Mesendoderm (in vitro differentiated cells): Measurements from ENCODE around the gene GADD45GIP1.

ENCODE experiments used
- DNase-seq: peaks from one replicate; pipeline ENCODE4 v3.0.0; 2013
- H2AK5ac ChIP-seq: 2 replicates; pipeline ENCODE4 v1.6.1; 2013; ENCODE audit warnings: low read length, inconsistent platforms
- H2BK120ac ChIP-seq: 2 replicates; pipeline ENCODE4 v1.6.1; 2013; ENCODE audit warnings: low read depth, mild to moderate bottlenecking, low read length, moderate library complexity, mixed read lengths
- H2BK15ac ChIP-seq: replicated peaks from 2 replicates; pipeline ENCODE4 v1.6.1; 2013; ENCODE audit warnings: low read depth, mild to moderate bottlenecking, moderate library complexity
- H2BK5ac ChIP-seq: 2 replicates; pipeline ENCODE4 v1.6.1; 2013; ENCODE audit warnings: low read length, inconsistent platforms
- H3K18ac ChIP-seq: 2 replicates; pipeline ENCODE4 v1.6.1; 2013; ENCODE audit warnings: mild to moderate bottlenecking, low read length, mixed read lengths
- H3K23ac ChIP-seq: one replicate; pipeline ENCODE4 v1.6.1; 2013; ENCODE audit warnings: low read length
- H3K27ac ChIP-seq: 2 replicates; pipeline ENCODE4 v1.5.1; 2013; ENCODE audit warnings: low read depth, mild to moderate bottlenecking, inconsistent platforms, low read length, moderate library complexity
- H3K27me3 ChIP-seq: 2 replicates; pipeline ENCODE4 v1.6.1; 2013; ENCODE audit warnings: low read length, control low read depth, mild to moderate bottlenecking, inconsistent platforms; ENCODE audit not compliant: insufficient read depth, poor library complexity
- H3K36me3 ChIP-seq: 2 replicates; pipeline ENCODE4 v1.6.1; 2013; ENCODE audit warnings: low read length, inconsistent platforms; ENCODE audit not compliant: control insufficient read depth, insufficient read depth
- H3K4ac ChIP-seq: one replicate; pipeline ENCODE4 v1.6.1; 2013; ENCODE audit warnings: low read depth, mild to moderate bottlenecking, low read length, moderate library complexity
- H3K4me1 ChIP-seq: 2 replicates; pipeline ENCODE4 v1.6.1; 2013; ENCODE audit warnings: low read depth, low read length, inconsistent platforms; ENCODE audit not compliant: control insufficient read depth
- H3K4me2 ChIP-seq: 2 replicates; pipeline ENCODE4 v1.6.1; 2013; ENCODE audit warnings: low read length
- H3K4me3 ChIP-seq: 2 replicates; pipeline ENCODE4 v1.5.1; 2013; ENCODE audit warnings: mild to moderate bottlenecking, low read length
- H3K56ac ChIP-seq: one replicate; pipeline ENCODE4 v1.6.1; 2013; ENCODE audit warnings: low read length
- H3K79me1 ChIP-seq: 2 replicates; pipeline ENCODE4 v1.6.1; 2013; ENCODE audit warnings: low read length, inconsistent platforms
- H3K79me2 ChIP-seq: 2 replicates; pipeline ENCODE4 v1.6.1; 2013; ENCODE audit warnings: mild to moderate bottlenecking, low read length; ENCODE audit not compliant: control insufficient read depth, insufficient read depth
- H3K9ac ChIP-seq: 2 replicates; pipeline ENCODE4 v1.6.1; 2013; ENCODE audit warnings: low read length, inconsistent platforms
- H4K5ac ChIP-seq: one replicate; pipeline ENCODE4 v1.6.1; 2013; ENCODE audit warnings: low read length
- H4K8ac ChIP-seq: one replicate; pipeline ENCODE4 v1.6.1; 2013; ENCODE audit warnings: low read depth, mild to moderate bottlenecking, control low read depth, low read length, moderate library complexity
- WGBS: extraction: QIAGEN DNeasy Blood & Tissue Kit; methylation state at CpG from one replicate; pipeline ENCODE4 v1.1.7; 2013; ENCODE audit warnings: low lambda C conversion rate, missing lambda C conversion rate; ENCODE audit not compliant: insufficient coverage; ENCODE audit errors: extremely low coverage; 5-methylcytosine and 5-hydroxymethylcytosine counted together

The GADD45GIP1 gene

DNA sequence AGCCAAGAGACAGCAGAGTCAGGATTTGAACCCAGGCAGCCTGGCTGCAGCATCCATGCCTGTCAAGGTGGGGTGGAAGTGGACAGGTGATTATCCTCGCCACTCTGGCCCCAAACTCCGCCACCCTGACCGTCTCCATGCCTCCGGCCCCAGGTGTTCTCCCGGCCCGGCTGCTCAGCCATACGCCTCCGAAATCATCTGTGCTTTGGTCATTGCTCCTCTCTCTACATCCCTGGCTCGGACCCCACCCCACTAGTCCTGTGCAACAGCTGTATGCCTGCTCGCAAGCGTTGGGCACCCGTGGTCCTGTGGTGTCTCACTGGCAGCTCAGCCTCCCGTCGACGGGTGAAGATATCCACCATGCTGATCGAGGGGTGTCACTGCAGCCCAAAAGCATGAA is 16.2 kb upstream of the GADD45GIP1 start:
- Histone ChIP-seq H3K27ac (no peak overlapping the region), H3K9ac (no peak overlapping the region), H2AK5ac (no peak overlapping the region), H3K79me1 (no peaks in the 10 kb centered on the region), H3K4ac (no peak overlapping the region), H2BK5ac (no peak overlapping the region), H3K27me3 (no peaks in the 10 kb centered on the region), H3K79me2 (no peaks in the 10 kb centered on the region), H3K36me3 (no peaks in the 10 kb centered on the region), H3K56ac (no peak overlapping the region), H4K5ac (no peak overlapping the region), H3K4me2 (no peak overlapping the region), H3K23ac (no peak overlapping the region), H2BK120ac (no peak overlapping the region), H2BK15ac (no peak overlapping the region), H4K8ac (no peak overlapping the region), H3K4me1 (no peaks in the 10 kb centered on the region), H3K18ac (no peak overlapping the region), H3K4me3 (no peak overlapping the region)
- DNase-seq: no peak
- no CpG with 5 or more reads among the region's 16 CpGs for WGBS

DNA sequence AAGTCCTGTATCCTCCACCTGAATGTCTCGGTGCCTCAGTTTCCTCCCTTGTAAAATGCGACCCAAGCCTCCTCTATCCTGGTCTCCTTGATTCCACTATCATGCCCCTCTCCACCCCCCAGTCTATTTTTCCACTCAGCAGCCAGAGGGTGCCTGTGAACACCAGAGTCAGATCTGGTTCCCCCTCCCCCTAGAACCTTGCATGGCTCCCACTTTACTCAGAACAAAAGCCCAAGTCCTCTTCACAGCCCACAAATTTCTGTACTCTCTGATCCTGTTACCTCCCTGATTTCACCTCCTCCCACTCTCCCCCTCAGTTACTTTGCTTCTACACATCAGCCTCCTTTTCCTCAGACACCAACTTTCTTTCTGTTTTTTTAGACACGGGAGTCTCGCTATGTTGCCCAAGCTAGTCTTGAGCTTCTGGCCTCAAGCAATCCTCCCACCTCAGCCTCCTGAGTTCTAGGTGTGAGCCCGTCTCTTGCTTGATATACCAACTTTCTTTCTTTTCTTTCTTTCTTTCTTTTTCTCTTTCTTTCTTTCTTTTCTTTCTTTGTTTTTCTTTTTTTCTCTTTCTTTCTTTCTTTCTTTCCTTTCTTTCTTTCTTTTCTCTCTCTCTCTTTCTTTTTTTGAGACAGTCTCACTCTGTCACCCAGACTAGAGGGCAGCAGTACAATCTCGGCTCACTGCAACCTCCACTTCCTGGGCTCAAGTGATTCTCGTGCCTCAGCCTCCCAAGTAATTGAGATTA is 13.2 kb upstream of the GADD45GIP1 start:
- H2BK120ac ChIP-seq: no peak overlapping the region
- H4K5ac ChIP-seq: no peak overlapping the region
- H3K36me3 ChIP-seq: no peaks in the 10 kb centered on the region
- no CpG with 5 or more reads among the region's 7 CpGs for WGBS
- H3K56ac ChIP-seq: no peak overlapping the region
- no peaks in the 10 kb centered on the region for H3K79me1 ChIP-seq
- H3K79me2 ChIP-seq: no peaks in the 10 kb centered on the region
- no peak overlapping the region for H3K18ac ChIP-seq
- H4K8ac ChIP-seq: no peak overlapping the region
- H2AK5ac ChIP-seq: no peak overlapping the region
- H2BK15ac ChIP-seq: no peak overlapping the region
- H3K4me2 ChIP-seq: no peak overlapping the region
- H3K4me1 ChIP-seq: no peaks in the 10 kb centered on the region
- H3K23ac ChIP-seq: no peak overlapping the region
- no peak overlapping the region for H3K4ac ChIP-seq
- no peak overlapping the region for H3K9ac ChIP-seq
- H3K27me3 ChIP-seq: no peaks in the 10 kb centered on the region
- H3K27ac ChIP-seq: no peak overlapping the region
- DNase-seq: no peak
- H3K4me3 ChIP-seq: no peak overlapping the region
- no peak overlapping the region for H2BK5ac ChIP-seq

DNA sequence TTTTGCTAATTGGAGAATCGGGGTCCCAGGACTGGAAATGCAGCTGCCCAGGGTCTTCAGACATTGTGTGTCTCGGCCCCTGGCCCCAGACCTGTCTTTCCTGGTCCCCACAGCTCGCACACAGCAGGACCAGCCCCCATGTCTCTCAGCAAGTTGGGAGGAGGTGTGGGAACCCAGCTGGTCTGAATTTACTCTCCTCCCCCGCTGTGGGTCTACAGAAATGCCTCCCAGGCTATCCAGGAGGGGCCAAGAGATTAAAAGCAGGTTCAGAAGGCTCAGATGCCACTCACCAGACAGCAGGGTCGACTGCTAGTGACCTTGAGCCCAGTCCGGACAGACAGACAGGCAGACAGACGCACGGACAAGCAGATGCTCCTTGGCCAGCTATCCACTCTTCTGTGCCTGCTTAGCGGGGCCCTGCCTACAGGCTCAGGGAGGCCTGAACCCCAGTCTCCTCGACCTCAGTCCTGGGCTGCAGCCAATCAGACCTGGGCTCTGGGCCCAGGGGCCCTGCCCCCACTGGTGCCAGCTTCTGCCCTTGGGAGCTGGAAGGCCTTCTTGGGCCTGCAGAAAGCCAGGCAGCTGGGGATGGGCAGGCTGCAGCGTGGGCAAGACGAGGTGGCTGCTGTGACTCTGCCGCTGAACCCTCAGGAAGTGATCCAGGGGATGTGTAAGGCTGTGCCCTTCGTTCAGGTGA is 12.4 kb upstream of the GADD45GIP1 start, which contains the start of gene DAND5:
Gene DAND5, plus strand, starts transcription at position 285 of the 697 bp plus-strand sequence. Its CDS starts 85 bp downstream, at position 370.
- no peak within 1 kb of the TSS for H2BK120ac ChIP-seq
- H2BK5ac ChIP-seq: no peak within 1 kb of the TSS
- no peak within 1 kb of the TSS for H3K9ac ChIP-seq
- no peak within 1 kb of the TSS for H3K56ac ChIP-seq
- no peak within 1 kb of the TSS for H3K4ac ChIP-seq
- H3K18ac ChIP-seq: no peak within 1 kb of the TSS
- H4K5ac ChIP-seq: no peak within 1 kb of the TSS
- no peaks in the 10 kb centered on the region for H3K4me1 ChIP-seq
- WGBS: no CpG with 5 or more reads among the region's 14 CpGs
- H3K4me3 ChIP-seq: no peak within 1 kb of the TSS
- no peak within 1 kb of the TSS for H3K23ac ChIP-seq
- no peak within 1 kb of the TSS for H3K4me2 ChIP-seq
- no peak within 1 kb of the TSS for H3K27ac ChIP-seq
- no peak within 1 kb of the TSS for H4K8ac ChIP-seq
- no peak within 1 kb of the TSS for H2BK15ac ChIP-seq
- no peaks in the 10 kb centered on the region for H3K27me3 ChIP-seq
- no peaks in the 10 kb centered on the region for H3K79me1 ChIP-seq
- H3K36me3 ChIP-seq: no peaks in the 10 kb centered on the region
- H3K79me2 ChIP-seq: no peaks in the 10 kb centered on the region
- H2AK5ac ChIP-seq: no peak within 1 kb of the TSS
- no peak for DNase-seq

DNA sequence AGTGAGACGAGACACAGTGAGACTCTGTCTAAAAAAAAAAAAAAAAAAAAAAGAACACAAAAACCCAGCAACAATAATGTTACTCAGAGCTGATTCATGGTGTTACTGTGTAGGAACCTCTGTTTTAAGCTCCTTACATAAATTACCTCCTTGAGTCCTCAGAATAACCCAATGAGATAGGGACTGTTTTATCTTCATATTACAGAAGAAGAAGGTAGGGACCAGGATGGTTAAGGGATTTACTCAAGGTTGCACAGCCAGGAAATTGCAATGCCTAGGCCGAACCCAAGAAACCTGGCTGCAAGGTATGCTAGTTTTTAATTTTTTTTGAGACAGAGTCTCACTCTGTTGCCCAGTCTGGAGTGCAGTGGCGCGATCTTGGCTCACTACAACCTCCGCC is 10.9 kb upstream of the GADD45GIP1 start:
- Histone ChIP-seq H3K27me3 (no peaks in the 10 kb centered on the region), H3K79me1 (no peaks in the 10 kb centered on the region), H2BK15ac (no peak overlapping the region), H3K36me3 (no peaks in the 10 kb centered on the region), H3K18ac (no peak overlapping the region), H3K23ac (no peak overlapping the region), H2BK120ac (no peak overlapping the region), H2AK5ac (no peak overlapping the region), H3K4me2 (no peak overlapping the region), H3K9ac (no peak overlapping the region), H3K79me2 (no peaks in the 10 kb centered on the region), H3K4me1 (no peaks in the 10 kb centered on the region), H2BK5ac (no peak overlapping the region), H3K27ac (no peak overlapping the region), H3K56ac (no peak overlapping the region), H3K4me3 (no peak overlapping the region), H4K5ac (no peak overlapping the region), H4K8ac (no peak overlapping the region), H3K4ac (no peak overlapping the region)
- no CpG with 5 or more reads among the region's 5 CpGs for WGBS
- DNase-seq: no peak

DNA sequence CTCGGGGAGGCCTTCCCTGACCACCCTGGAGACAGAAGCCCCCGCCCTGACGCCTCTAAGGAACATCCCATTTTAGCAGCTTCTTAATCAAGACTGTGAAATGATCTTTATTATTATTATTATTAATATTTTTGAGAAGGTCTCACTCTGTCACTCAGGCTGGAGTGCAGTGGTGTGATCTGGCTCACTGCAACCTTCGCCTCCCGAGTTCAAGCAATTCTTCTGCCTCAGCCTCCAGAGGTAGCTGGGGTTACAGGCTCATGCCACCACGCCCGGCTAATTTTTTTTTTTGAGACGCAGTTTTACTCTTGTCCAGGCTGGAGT is 8.8 kb upstream of the GADD45GIP1 start:
- no peak overlapping the region for H2BK120ac ChIP-seq
- no peak overlapping the region for H3K18ac ChIP-seq
- no peak overlapping the region for H3K4ac ChIP-seq
- H3K4me1 ChIP-seq: no peaks in the 10 kb centered on the region
- H3K4me2 ChIP-seq: no peak overlapping the region
- no CpG with 5 or more reads among the region's 8 CpGs for WGBS
- H3K9ac ChIP-seq: no peak overlapping the region
- H3K27me3 ChIP-seq: no peaks in the 10 kb centered on the region
- H3K36me3 ChIP-seq: no peaks in the 10 kb centered on the region
- no peaks in the 10 kb centered on the region for H3K79me2 ChIP-seq
- H2BK5ac ChIP-seq: no peak overlapping the region
- no peak overlapping the region for H4K5ac ChIP-seq
- peak overlapping the region; percentile 17 for H3K56ac ChIP-seq
- no peak overlapping the region for H2BK15ac ChIP-seq
- H3K4me3 ChIP-seq: no peak overlapping the region
- H3K23ac ChIP-seq: no peak overlapping the region
- H3K79me1 ChIP-seq: no peaks in the 10 kb centered on the region
- H3K27ac ChIP-seq: no peak overlapping the region
- no peak for DNase-seq
- no peak overlapping the region for H4K8ac ChIP-seq
- no peak overlapping the region for H2AK5ac ChIP-seq
